HepG2 (cell line): ENCODE results near the gene EIF3L. TPM values are rescaled to one million over a fixed set of nuclear protein-coding genes. Genes with fewer than 3 reads are reported as not detected.
A peak's percentile ranks its signal among the peaks of the same experiment; 100 is the strongest.

ENCODE experiments used
- AFF4 ChIP-seq: sonication (generic); formaldehyde crosslinking; IDR thresholded peaks from 2 replicates; pipeline ENCODE4 v1.4.0; 2020; ENCODE audit warnings: missing genetic modification reagents
- AKAP8 ChIP-seq: sonication (generic); formaldehyde crosslinking; IDR thresholded peaks from 2 replicates; pipeline ENCODE4 v1.5.1; 2020; ENCODE audit warnings: mild to moderate bottlenecking, missing genetic modification reagents
- ARNT2 ChIP-seq: sonication (generic); formaldehyde crosslinking; IDR thresholded peaks from 2 replicates; pipeline ENCODE4 v1.8.0; 2022; ENCODE audit warnings: mild to moderate bottlenecking, low read depth, missing genetic modification reagents, moderate library complexity
- BRD4 ChIP-seq: sonication (generic); formaldehyde crosslinking; IDR thresholded peaks from 2 replicates; pipeline ENCODE4 v1.4.0; 2020; ENCODE audit warnings: missing genetic modification reagents
- E2F1 ChIP-seq: sonication (generic); formaldehyde crosslinking; IDR thresholded peaks from 2 replicates; pipeline ENCODE4 v1.5.0; 2020; ENCODE audit warnings: missing genetic modification reagents
- MXD4 ChIP-seq: IDR thresholded peaks from 2 replicates; pipeline ENCODE4 v1.6.1; 2016; ENCODE audit warnings: mild to moderate bottlenecking, missing biosample characterization, missing genetic modification reagents
- PLSCR1 ChIP-seq: sonication (generic); formaldehyde crosslinking; IDR thresholded peaks from 2 replicates; pipeline ENCODE4 v1.5.0; 2020; ENCODE audit warnings: missing genetic modification reagents, mild to moderate bottlenecking, borderline replicate concordance
- SNAI1 ChIP-seq: sonication (generic); formaldehyde crosslinking; IDR thresholded peaks from 2 replicates; pipeline ENCODE4 v1.5.0; 2020; ENCODE audit warnings: mild to moderate bottlenecking, missing genetic modification reagents, borderline replicate concordance
- STAG1 ChIP-seq: sonication (generic); formaldehyde crosslinking; IDR thresholded peaks from 2 replicates; pipeline ENCODE4 v1.4.0; 2020; ENCODE audit warnings: missing genetic modification reagents
- TMF1 ChIP-seq: sonication (generic); formaldehyde crosslinking; IDR thresholded peaks from 2 replicates; pipeline ENCODE4 v1.8.1; 2022; ENCODE audit warnings: low read depth, missing genetic modification reagents
- ZFP36L2 ChIP-seq: sonication (generic); formaldehyde crosslinking; IDR thresholded peaks from 2 replicates; pipeline ENCODE4 v1.4.0; 2020; ENCODE audit warnings: missing genetic modification reagents
- ZNF44 ChIP-seq: sonication (generic); formaldehyde crosslinking; IDR thresholded peaks from 2 replicates; pipeline ENCODE4 v1.5.1; 2020; ENCODE audit warnings: mild to moderate bottlenecking, missing genetic modification reagents
- ZNF776 ChIP-seq: sonication (generic); formaldehyde crosslinking; IDR thresholded peaks from 2 replicates; pipeline ENCODE4 v1.4.0; 2020; ENCODE audit warnings: mild to moderate bottlenecking, missing genetic modification reagents
- ZNF816 ChIP-seq: sonication (generic); formaldehyde crosslinking; IDR thresholded peaks from 2 replicates; pipeline ENCODE4 v1.8.0; 2022; ENCODE audit warnings: missing genetic modification reagents, mild to moderate bottlenecking, borderline replicate concordance
- polyA plus RNA-seq, 8 experiments: library from polyadenylated mRNA; depleted of rRNA in 3 of 8; stranded (reverse) in 7 of 8; unstranded in 1 of 8; fragments of >200 nt; fragmentation: Illumina TruSeq in 4 of 8; extraction: Trizol in 4 of 8; gene quantifications; 2 replicates each; pipeline versions ENCODE4 v1.2.1 to v1.2.3, GENCODE V29; 2011 to 2016; ENCODE audit warnings: low read depth in 4 of 8, missing spikeins in 1 of 8, mixed read lengths in 1 of 8; ENCODE audit not compliant: insufficient read depth in 1 of 8
- total RNA-seq, 5 experiments: library from RNA; depleted of rRNA; stranded (reverse); fragments of >200 nt; fragmentation: Illumina TruSeq; extraction: Trizol; gene quantifications; 2 replicates each; pipeline ENCODE4 v1.2.3, GENCODE V29; 2016; ENCODE audit warnings: low read depth in 1 of 5
- TF ChIP-seq, protein P1 (sequence below): sonication (generic); formaldehyde crosslinking; IDR thresholded peaks from 2 replicates; pipeline ENCODE4 v1.4.0; 2020; ENCODE audit warnings: mild to moderate bottlenecking, missing genetic modification reagents
- TF ChIP-seq, protein P2 (sequence below): sonication (generic); formaldehyde crosslinking; IDR thresholded peaks from 2 replicates; pipeline ENCODE4 v1.9.0; 2022; ENCODE audit warnings: low read depth, missing genetic modification reagents

Gene EIF3L
- total and polyA plus RNA-seq, 2 of the 13 experiments (the other 11 are each of a cell fraction or from before 2014, with no cell fraction given), result 514 to 793 TPM

GRCh38 chr22:37802310-37803194, 46.7 kb upstream of the EIF3L start (continued):
- no peak; the same call in 1 of the 2 replicates for TF ChIP-seq BRD4 (CRISPR knock-in tag)
- no peak for TF ChIP-seq AFF4
- TF ChIP-seq ZFP36L2 (CRISPR knock-in tag), result no peak
- TF ChIP-seq PLSCR1, result no peak
- no peak for TF ChIP-seq ZNF776
- TF ChIP-seq TMF1 (CRISPR knock-in tag), result peak; percentile 10; the same call in 1 of the 2 replicates
- TF ChIP-seq, protein P1, sequence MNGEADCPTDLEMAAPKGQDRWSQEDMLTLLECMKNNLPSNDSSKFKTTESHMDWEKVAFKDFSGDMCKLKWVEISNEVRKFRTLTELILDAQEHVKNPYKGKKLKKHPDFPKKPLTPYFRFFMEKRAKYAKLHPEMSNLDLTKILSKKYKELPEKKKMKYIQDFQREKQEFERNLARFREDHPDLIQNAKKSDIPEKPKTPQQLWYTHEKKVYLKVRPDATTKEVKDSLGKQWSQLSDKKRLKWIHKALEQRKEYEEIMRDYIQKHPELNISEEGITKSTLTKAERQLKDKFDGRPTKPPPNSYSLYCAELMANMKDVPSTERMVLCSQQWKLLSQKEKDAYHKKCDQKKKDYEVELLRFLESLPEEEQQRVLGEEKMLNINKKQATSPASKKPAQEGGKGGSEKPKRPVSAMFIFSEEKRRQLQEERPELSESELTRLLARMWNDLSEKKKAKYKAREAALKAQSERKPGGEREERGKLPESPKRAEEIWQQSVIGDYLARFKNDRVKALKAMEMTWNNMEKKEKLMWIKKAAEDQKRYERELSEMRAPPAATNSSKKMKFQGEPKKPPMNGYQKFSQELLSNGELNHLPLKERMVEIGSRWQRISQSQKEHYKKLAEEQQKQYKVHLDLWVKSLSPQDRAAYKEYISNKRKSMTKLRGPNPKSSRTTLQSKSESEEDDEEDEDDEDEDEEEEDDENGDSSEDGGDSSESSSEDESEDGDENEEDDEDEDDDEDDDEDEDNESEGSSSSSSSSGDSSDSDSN (CRISPR knock-in tag), result peak; percentile 58; the same call in 1 of the 2 replicates
- TF ChIP-seq, protein P2, sequence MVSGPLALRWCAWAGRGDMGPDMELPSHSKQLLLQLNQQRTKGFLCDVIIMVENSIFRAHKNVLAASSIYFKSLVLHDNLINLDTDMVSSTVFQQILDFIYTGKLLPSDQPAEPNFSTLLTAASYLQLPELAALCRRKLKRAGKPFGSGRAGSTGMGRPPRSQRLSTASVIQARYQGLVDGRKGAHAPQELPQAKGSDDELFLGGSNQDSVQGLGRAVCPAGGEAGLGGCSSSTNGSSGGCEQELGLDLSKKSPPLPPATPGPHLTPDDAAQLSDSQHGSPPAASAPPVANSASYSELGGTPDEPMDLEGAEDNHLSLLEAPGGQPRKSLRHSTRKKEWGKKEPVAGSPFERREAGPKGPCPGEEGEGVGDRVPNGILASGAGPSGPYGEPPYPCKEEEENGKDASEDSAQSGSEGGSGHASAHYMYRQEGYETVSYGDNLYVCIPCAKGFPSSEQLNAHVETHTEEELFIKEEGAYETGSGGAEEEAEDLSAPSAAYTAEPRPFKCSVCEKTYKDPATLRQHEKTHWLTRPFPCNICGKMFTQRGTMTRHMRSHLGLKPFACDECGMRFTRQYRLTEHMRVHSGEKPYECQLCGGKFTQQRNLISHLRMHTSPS, result no peak
- peak; percentile 22; the same call in 1 of the 2 replicates for TF ChIP-seq MXD4 (CRISPR knock-in tag)
- 0 out of 2 replicates have a peak, but pooled peaks have one; percentile 38 for TF ChIP-seq AKAP8
- 0 out of 2 replicates have a peak, but pooled peaks have one; percentile 21 for TF ChIP-seq SNAI1 (CRISPR knock-in tag)
- 0 out of 2 replicates have a peak, but pooled peaks have one; percentile 1 for TF ChIP-seq STAG1 (CRISPR knock-in tag)
- no peak for TF ChIP-seq ZNF816 (CRISPR knock-in tag)
- TF ChIP-seq ZNF44 (CRISPR knock-in tag), result no peak
- TF ChIP-seq E2F1 (CRISPR knock-in tag), result no peak
- no peak; the same call in 1 of the 2 replicates for TF ChIP-seq ARNT2 (CRISPR knock-in tag)
